Gastroesophageal sphincter (tissue), 4 donors: Measurements from ENCODE around the gene EIF2AK3. TPM values are rescaled to one million over a fixed set of nuclear protein-coding genes. Genes with fewer than 3 reads are reported as not detected.
"Not testable (repeated sequence)": the region's sequence is repeated elsewhere in the genome, so short reads cannot be mapped to it uniquely, and the experiment has no call there.

Experiments
- ATAC-seq: fragments of 150-250 bp; one replicate; pipeline ENCODE4 v1.9.1; 2016; ENCODE audit warnings: mild to moderate bottlenecking, moderate library complexity
- H3K27ac ChIP-seq, 4 donors: fragments of 200-600 bp; sonication (generic) in 3 of 4; 1 replicate in 3 of 4; 2 replicates in 1 of 4; pipeline ENCODE4 v1.5.1; 2016 to 2019
- H3K27me3 ChIP-seq: fragments of 200-600 bp; sonication (generic); one replicate; pipeline ENCODE4 v1.5.1; 2019
- H3K36me3 ChIP-seq, 2 donors: fragments of 200-600 bp; sonication (generic); one replicate each; pipeline ENCODE4 v1.5.1; 2019; ENCODE audit warnings: control low read depth in 1 of 2
- H3K4me1 ChIP-seq, 3 donors: fragments of 200-600 bp; sonication (generic); 1 replicate in 2 of 3; 2 replicates in 1 of 3; pipeline ENCODE4 v1.5.1; 2016 to 2019; ENCODE audit warnings: control low read depth in 2 of 3
- H3K4me3 ChIP-seq, 2 donors: fragments of 200-600 bp; sonication (generic); one replicate each; pipeline ENCODE4 v1.5.1; 2019; ENCODE audit warnings: mild to moderate bottlenecking in 1 of 2, moderate library complexity in 1 of 2
- H3K9me3 ChIP-seq, 3 donors: fragments of 200-600 bp; sonication (generic); one replicate each; pipeline ENCODE4 v1.5.1; 2017 to 2019; ENCODE audit warnings: control low read depth in 2 of 3
- EP300 ChIP-seq: sonication (generic); formaldehyde crosslinking; IDR thresholded peaks from one replicate; pipeline ENCODE4 v1.6.1; 2017; ENCODE audit warnings: antibody characterized with exemption, mild to moderate bottlenecking
- POLR2A ChIP-seq, 2 donors: fragments of 450-650 bp; IDR thresholded peaks; one replicate each; pipeline ENCODE4 v1.6.1; 2017; ENCODE audit warnings: antibody characterized with exemption in 2 of 2, mild to moderate bottlenecking in 2 of 2, moderate library complexity in 1 of 2
- POLR2AphosphoS5 ChIP-seq: sonication (generic); formaldehyde crosslinking; IDR thresholded peaks from one replicate; pipeline ENCODE4 v1.6.1; 2017; ENCODE audit warnings: antibody characterized with exemption
- WGBS, 2 donors: methylation state at CpG; one replicate each; pipeline ENCODE4 v1.1.5; 2018; ENCODE audit warnings: low coverage in 1 of 2; 5-methylcytosine and 5-hydroxymethylcytosine counted together
- total RNA-seq, 4 donors: library from RNA; depleted of rRNA; stranded (reverse); fragments of >200 nt; gene quantifications; one replicate each; pipeline ENCODE4 v1.1.0, GENCODE V29; 2016
- TF ChIP-seq, protein P1 (sequence below), 4 experiments: fragments of 200-600 bp in 2 of 4; fragments of 450-650 bp in 2 of 4; sonication (generic) in 1 of 4; IDR thresholded peaks; one replicate each; pipeline ENCODE4 v1.5.1; 2017 to 2019; ENCODE audit warnings: antibody characterized with exemption in 4 of 4, mild to moderate bottlenecking in 2 of 4, moderate library complexity in 2 of 4

The EIF2AK3 gene
- total RNA-seq, 4 donors from 2014 or later: 9.6 to 22.0 (median 14.7) TPM

- Histone ChIP-seq H3K4me1 (peaks cover 0 to 38% (median 5%) of the 10 kb centered on the region in 3 donors), H3K27ac (peak overlapping the region; percentile 93 to 97 (median 96)), H3K4me3 (peak overlapping the region; percentile 52 to 83), H3K27me3 (no peaks in the 10 kb centered on the region), H3K36me3 (no peaks in the 10 kb centered on the region), H3K9me3 (no peaks in the 10 kb centered on the region)
- WGBS, 2 donors: 0 to 6% methylated on average over 6 to 15 of the region's 54 CpGs
- ATAC-seq: no peak
- TF ChIP-seq POLR2AphosphoS5: no peak
- TF ChIP-seq, protein P1, sequence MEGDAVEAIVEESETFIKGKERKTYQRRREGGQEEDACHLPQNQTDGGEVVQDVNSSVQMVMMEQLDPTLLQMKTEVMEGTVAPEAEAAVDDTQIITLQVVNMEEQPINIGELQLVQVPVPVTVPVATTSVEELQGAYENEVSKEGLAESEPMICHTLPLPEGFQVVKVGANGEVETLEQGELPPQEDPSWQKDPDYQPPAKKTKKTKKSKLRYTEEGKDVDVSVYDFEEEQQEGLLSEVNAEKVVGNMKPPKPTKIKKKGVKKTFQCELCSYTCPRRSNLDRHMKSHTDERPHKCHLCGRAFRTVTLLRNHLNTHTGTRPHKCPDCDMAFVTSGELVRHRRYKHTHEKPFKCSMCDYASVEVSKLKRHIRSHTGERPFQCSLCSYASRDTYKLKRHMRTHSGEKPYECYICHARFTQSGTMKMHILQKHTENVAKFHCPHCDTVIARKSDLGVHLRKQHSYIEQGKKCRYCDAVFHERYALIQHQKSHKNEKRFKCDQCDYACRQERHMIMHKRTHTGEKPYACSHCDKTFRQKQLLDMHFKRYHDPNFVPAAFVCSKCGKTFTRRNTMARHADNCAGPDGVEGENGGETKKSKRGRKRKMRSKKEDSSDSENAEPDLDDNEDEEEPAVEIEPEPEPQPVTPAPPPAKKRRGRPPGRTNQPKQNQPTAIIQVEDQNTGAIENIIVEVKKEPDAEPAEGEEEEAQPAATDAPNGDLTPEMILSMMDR (IDR thresholded peaks at IDR 0.05): no peak
- TF ChIP-seq POLR2A (IDR thresholded peaks at IDR 0.05): no peak
- TF ChIP-seq EP300: no peak
These were observed 851 bp downstream of the EIF2AK3 start for GRCh38 chr2:88626171-88627054.

DNA sequence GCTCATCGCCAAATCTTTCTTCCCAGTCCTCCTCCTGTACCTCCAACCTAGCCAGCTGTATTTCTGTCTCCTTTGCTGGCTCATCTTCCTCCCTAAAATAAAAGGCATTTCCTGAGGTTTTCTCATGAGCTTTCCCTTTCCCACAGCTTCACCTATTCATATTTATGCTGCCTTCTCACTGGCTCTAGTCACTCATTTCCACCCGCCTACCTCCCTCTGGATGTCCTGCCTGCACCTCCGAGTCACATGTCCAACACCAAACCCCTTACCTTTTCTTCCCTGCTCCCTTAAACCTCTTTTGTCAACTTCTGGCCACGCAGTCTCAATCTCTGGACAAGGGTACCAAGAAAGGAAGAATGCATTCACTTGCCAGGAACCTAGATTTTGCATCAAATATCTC lies 2.8 kb downstream of the EIF2AK3 start:
- no peak for TF ChIP-seq EP300
- TF ChIP-seq, protein P1 (IDR thresholded peaks at IDR 0.05): no peak
- TF ChIP-seq POLR2AphosphoS5: no peak
- no peak for TF ChIP-seq POLR2A (IDR thresholded peaks at IDR 0.05)
- Histone ChIP-seq H3K36me3 (no peaks in the 10 kb centered on the region), H3K4me3 (no peak overlapping the region), H3K27me3 (no peaks in the 10 kb centered on the region), H3K4me1 (peaks cover 0 to 38% (median 5%) of the 10 kb centered on the region in 3 donors), H3K9me3 (no peaks in the 10 kb centered on the region), H3K27ac (no peak overlapping the region)
- 77 to 81% methylated on average over 3 to 4 of the region's 4 CpGs for WGBS, 2 donors
- ATAC-seq: no peak

GRCh38 chr2:88623831-88624465 lies 3.3 kb downstream of the EIF2AK3 start:
- WGBS, 2 donors: 92 to 100% methylated on average over 8 to 9 of the region's 11 CpGs
- not testable (repeated sequence) for H3K36me3 ChIP-seq, H3K9me3 ChIP-seq, H3K27ac ChIP-seq, ATAC-seq, H3K27me3 ChIP-seq, H3K4me3 ChIP-seq
- peaks cover 0 to 36% (median 5%) of the 10 kb centered on the region in 3 donors for H3K4me1 ChIP-seq

DNA sequence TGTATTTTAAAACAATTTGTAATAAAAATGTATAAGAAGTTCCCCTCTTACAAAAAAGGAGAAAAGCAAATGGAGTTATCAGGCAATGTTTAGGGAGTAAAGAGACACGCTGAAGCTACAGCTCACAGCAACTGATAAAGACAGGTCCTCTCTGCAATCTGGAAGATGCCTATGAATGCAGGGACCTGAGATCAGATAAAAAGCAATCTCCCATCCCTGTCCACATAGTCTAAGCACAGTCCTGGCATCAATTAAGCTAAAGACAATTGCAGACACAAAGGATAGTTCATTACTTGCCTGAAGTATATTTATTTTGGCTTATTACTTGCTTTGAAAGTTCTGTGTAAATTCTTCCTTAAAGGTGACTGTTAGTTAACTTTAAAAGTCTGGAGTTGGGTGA lies 5.0 kb downstream of the EIF2AK3 start:
- no peaks in the 10 kb centered on the region for H3K27me3 ChIP-seq
- H3K4me1 ChIP-seq: peaks cover 0 to 27% (median 0%) of the 10 kb centered on the region in 3 donors
- WGBS, 2 donors: 92% methylated on average over 1 of the region's 1 CpG; no CpG with 5 or more reads in 1 of the 2 donors
- H3K9me3 ChIP-seq: no peaks in the 10 kb centered on the region
- TF ChIP-seq EP300 (no peak), POLR2A (IDR thresholded peaks at IDR 0.05) (no peak), POLR2AphosphoS5 (no peak)
- TF ChIP-seq, protein P1 (IDR thresholded peaks at IDR 0.05): no peak
- no peak overlapping the region for H3K27ac ChIP-seq
- ATAC-seq: no peak
- no peaks in the 10 kb centered on the region for H3K36me3 ChIP-seq
- no peak overlapping the region for H3K4me3 ChIP-seq

DNA sequence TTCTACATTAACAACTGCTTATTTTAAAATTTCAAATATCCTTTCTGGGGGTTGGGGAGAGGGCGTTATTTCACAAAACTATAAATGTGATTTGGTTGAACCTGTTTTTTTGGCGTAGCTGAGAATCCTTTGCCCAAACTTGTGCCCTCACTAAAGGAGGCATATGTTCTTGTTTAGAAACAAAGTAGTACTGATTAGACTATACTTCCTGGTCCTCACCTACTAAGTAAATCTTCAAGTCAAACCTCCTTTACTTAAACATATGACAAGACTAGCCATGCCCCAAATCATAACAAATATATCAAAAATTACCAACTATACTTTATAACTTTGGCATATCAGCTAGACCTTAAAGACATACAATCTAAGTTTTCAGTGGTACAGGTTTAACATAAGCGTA lies 5.8 kb downstream of the EIF2AK3 start:
- Histone ChIP-seq H3K4me3 (no peak overlapping the region), H3K36me3 (no peaks in the 10 kb centered on the region), H3K27ac (no peak overlapping the region), H3K4me1 (peaks cover 0 to 26% (median 0%) of the 10 kb centered on the region in 3 donors), H3K27me3 (no peaks in the 10 kb centered on the region), H3K9me3 (no peaks in the 10 kb centered on the region)
- ATAC-seq: no peak
- TF ChIP-seq POLR2A (IDR thresholded peaks at IDR 0.05) (no peak), POLR2AphosphoS5 (no peak), EP300 (no peak)
- TF ChIP-seq, protein P1 (IDR thresholded peaks at IDR 0.05): no peak
- WGBS, 2 donors: 87 to 93% methylated on average over 3 of the region's 3 CpGs
